Activated CD8-positive, alpha-beta T cell treated with anti-CD3 and anti-CD28 coated beads for 36 hours (primary cell): ENCODE data around the gene FAM83C. TPM values are rescaled to one million over a fixed set of nuclear protein-coding genes. Genes with fewer than 3 reads are reported as not detected.

Source experiments
- ATAC-seq: fragments of 200-7000 bp; cut with Tn5 transposase; one replicate; pipeline ENCODE4 v1.10.0; 2021; ENCODE audit warnings: mild to moderate bottlenecking, moderate library complexity
- CTCF ChIA-PET: fragments of 350-600 bp; sonication (Branson Sonifier 250); formaldehyde crosslinking; loops from one replicate; lab custom pipeline; 2021; ENCODE audit warnings: antibody characterized with exemption; lab: Charles Lee
- POLR2A ChIA-PET: fragments of 350-600 bp; sonication (Branson Sonifier 250); formaldehyde crosslinking; loops from one replicate; lab custom pipeline; 2021; ENCODE audit warnings: antibody characterized with exemption; lab: Charles Lee
- DNase-seq: peaks from one replicate; pipeline ENCODE4 v3.0.0-alpha.2; 2020
- H3K27ac Mint-ChIP-seq: one replicate; pipeline ENCODE4 v1.8.0; 2021; ENCODE audit warnings: mild to moderate bottlenecking, mixed read lengths
- H3K27me3 Mint-ChIP-seq: one replicate; pipeline ENCODE4 v1.8.0; 2021; ENCODE audit warnings: mixed read lengths
- H3K36me3 Mint-ChIP-seq: one replicate; pipeline ENCODE4 v1.8.0; 2021; ENCODE audit warnings: low read depth, mixed read lengths
- H3K4me1 Mint-ChIP-seq: one replicate; pipeline ENCODE4 v1.8.0; 2021; ENCODE audit warnings: low read depth, mixed read lengths
- H3K4me3 Mint-ChIP-seq: one replicate; pipeline ENCODE4 v1.8.0; 2021; ENCODE audit warnings: mild to moderate bottlenecking, moderate library complexity, mixed read lengths
- H3K9me3 Mint-ChIP-seq: one replicate; pipeline ENCODE4 v1.8.0; 2021; ENCODE audit warnings: mixed read lengths
- intact Hi-C: fragments of 100-400 bp; cut with micrococcal nuclease; formaldehyde crosslinking; loops from one replicate; pipeline ENCODE4 v1.10.0; 2022
- total RNA-seq, 2 experiments: library from RNA; stranded (reverse); gene quantifications; one replicate each; pipeline ENCODE4 v1.2.3, GENCODE V29; 2021
- TF ChIP-seq, protein P1 (sequence below): fragments of 200-600 bp; IDR thresholded peaks from one replicate; pipeline ENCODE4 v1.8.0; 2022; ENCODE audit warnings: antibody characterized with exemption, mild to moderate bottlenecking

FAM83C gene
- total RNA-seq, 2 experiments from 2014 or later = not detected

DNA sequence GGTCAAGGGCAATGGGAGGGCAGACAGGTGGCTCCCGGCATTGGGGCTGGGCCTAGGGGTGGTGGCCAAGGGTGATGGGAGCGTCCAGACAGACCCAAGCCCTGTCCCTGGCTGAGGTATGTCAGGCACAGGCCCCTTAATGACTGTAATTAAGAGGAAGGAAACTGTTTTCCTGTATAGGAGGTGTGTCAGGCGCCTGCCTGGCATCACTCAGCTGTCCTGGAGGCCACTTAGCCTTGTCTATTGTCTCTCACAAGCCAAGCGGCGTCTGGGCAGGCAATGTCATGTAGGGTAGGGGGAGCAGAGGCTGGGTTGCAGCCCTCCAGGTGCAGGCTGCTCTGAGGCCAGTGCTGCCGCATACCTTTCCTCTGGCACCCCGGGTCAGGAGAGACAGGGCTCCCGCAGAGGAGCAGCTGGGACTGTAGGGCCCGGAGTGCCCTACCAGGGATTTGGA lies 3.9 kb upstream of the FAM83C start:
- TF ChIP-seq, protein P1, sequence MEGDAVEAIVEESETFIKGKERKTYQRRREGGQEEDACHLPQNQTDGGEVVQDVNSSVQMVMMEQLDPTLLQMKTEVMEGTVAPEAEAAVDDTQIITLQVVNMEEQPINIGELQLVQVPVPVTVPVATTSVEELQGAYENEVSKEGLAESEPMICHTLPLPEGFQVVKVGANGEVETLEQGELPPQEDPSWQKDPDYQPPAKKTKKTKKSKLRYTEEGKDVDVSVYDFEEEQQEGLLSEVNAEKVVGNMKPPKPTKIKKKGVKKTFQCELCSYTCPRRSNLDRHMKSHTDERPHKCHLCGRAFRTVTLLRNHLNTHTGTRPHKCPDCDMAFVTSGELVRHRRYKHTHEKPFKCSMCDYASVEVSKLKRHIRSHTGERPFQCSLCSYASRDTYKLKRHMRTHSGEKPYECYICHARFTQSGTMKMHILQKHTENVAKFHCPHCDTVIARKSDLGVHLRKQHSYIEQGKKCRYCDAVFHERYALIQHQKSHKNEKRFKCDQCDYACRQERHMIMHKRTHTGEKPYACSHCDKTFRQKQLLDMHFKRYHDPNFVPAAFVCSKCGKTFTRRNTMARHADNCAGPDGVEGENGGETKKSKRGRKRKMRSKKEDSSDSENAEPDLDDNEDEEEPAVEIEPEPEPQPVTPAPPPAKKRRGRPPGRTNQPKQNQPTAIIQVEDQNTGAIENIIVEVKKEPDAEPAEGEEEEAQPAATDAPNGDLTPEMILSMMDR = no peak
- no peak overlapping the region for H3K27ac Mint-ChIP-seq
- H3K27me3 Mint-ChIP-seq = no peaks in the 10 kb centered on the region
- intact Hi-C loops = no loop called here
- DNase-seq (no peak), ATAC-seq (no peak)
- H3K4me1 Mint-ChIP-seq = no peaks in the 10 kb centered on the region
- H3K9me3 Mint-ChIP-seq = no peaks in the 10 kb centered on the region
- CTCF ChIA-PET = no interaction called here
- H3K4me3 Mint-ChIP-seq = no peak overlapping the region
- POLR2A ChIA-PET = no interaction called here
- no peaks in the 10 kb centered on the region for H3K36me3 Mint-ChIP-seq

DNA sequence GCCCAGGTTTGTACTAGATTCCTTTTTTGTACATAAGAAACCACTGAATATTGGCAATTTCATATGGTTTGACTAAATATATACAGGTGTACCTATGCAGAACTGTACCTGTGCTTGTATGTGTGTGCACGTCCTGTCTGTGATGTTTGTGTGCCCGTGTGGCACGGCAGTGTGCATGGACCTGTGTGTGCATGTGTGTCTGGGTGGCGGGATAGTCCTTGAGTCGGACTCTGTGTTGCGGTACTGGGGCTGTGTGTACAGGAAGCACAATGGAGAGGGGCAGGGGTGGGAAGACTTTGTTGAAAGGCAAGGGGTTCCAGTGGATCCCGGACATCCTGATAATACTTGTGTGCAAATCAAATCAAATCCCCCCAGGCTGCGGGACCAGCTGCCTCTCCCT lies 3.4 kb upstream of the FAM83C start:
- TF ChIP-seq, protein P1 = no peak
- no peaks in the 10 kb centered on the region for H3K9me3 Mint-ChIP-seq

DNA sequence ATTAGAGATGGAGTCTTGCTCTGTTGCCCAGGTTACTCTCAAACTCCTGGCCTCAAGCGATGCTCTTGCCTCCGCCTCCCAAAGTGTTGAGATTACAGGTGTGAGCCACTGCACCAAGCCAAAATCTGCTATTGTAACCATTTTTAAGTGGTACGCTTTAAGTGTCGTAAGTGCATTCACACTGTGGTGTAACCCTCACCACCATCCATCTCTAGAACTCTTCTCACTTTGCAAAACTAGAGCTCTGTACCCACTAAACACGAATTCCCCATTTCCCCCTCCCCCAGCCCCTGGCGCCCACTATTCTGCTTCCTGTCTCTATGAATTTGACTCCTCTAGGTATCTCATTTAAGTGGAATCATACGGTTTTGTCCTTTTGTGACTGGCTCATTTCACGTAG lies 2.8 kb upstream of the FAM83C start:
- POLR2A ChIA-PET = no interaction called here

More for the DNA sequence above, 3.4 kb upstream of the FAM83C start:
- H3K27ac Mint-ChIP-seq = no peak overlapping the region
- no peaks in the 10 kb centered on the region for H3K36me3 Mint-ChIP-seq
- DNase-seq (no peak), ATAC-seq (no peak)
- POLR2A ChIA-PET = no interaction called here
- no peak overlapping the region for H3K4me3 Mint-ChIP-seq
- no peaks in the 10 kb centered on the region for H3K4me1 Mint-ChIP-seq
- no peaks in the 10 kb centered on the region for H3K27me3 Mint-ChIP-seq
- intact Hi-C loops = no loop called here
- CTCF ChIA-PET = interaction anchor here (2.9 kb wide), 1 partner anchor 8 kb away, joined by 13 read pairs; no protein-coding TSS in a partner anchor

DNA sequence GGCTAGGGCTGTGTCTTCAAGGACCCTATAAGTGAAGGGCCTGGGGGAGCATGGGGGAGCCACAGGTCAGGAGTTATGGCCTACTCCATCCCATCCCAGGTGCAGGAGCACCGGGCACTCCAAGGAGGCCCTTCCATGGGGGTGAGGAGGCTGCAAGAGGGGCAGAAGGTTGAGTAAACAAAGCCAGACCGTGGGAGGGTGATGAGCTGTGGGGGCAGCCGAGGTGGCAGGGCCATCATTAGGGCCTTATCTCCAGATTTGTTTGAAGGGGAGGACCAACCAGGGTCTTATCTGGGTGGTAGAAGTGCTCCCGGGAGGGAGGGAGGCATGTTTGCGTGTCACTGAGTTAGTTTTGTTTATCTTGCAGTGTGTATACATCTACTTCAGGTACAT lies 2.1 kb upstream of the FAM83C start:
- H3K4me3 Mint-ChIP-seq = no peak overlapping the region
- H3K4me1 Mint-ChIP-seq = no peaks in the 10 kb centered on the region
- H3K27me3 Mint-ChIP-seq = no peaks in the 10 kb centered on the region
- TF ChIP-seq, protein P1 = no peak
- ATAC-seq = no peak
- intact Hi-C loops = no loop called here
- H3K27ac Mint-ChIP-seq = no peak overlapping the region
- POLR2A ChIA-PET = interaction anchor here (1.0 kb wide), 1 partner anchor 10 kb away, joined by 3 read pairs; no protein-coding TSS in a partner anchor
- DNase-seq = no peak
- H3K36me3 Mint-ChIP-seq = no peaks in the 10 kb centered on the region
- H3K9me3 Mint-ChIP-seq = no peaks in the 10 kb centered on the region
- CTCF ChIA-PET = interaction anchor here (1.4 to 2.9 kb wide), 2 partner anchors 10 to 145 kb away, joined by 4 to 13 read pairs; no protein-coding TSS in a partner anchor

More for the DNA sequence above, 2.8 kb upstream of the FAM83C start:
- intact Hi-C loops = no loop called here
- ATAC-seq (no peak), DNase-seq (no peak)
- no peaks in the 10 kb centered on the region for H3K27me3 Mint-ChIP-seq
- CTCF ChIA-PET = interaction anchor here (2.9 kb wide), 1 partner anchor 9 kb away, joined by 13 read pairs; no protein-coding TSS in a partner anchor
- no peaks in the 10 kb centered on the region for H3K4me1 Mint-ChIP-seq
- H3K4me3 Mint-ChIP-seq = no peak overlapping the region
- TF ChIP-seq, protein P1 = no peak
- no peak overlapping the region for H3K27ac Mint-ChIP-seq
- no peaks in the 10 kb centered on the region for H3K9me3 Mint-ChIP-seq
- no peaks in the 10 kb centered on the region for H3K36me3 Mint-ChIP-seq

DNA sequence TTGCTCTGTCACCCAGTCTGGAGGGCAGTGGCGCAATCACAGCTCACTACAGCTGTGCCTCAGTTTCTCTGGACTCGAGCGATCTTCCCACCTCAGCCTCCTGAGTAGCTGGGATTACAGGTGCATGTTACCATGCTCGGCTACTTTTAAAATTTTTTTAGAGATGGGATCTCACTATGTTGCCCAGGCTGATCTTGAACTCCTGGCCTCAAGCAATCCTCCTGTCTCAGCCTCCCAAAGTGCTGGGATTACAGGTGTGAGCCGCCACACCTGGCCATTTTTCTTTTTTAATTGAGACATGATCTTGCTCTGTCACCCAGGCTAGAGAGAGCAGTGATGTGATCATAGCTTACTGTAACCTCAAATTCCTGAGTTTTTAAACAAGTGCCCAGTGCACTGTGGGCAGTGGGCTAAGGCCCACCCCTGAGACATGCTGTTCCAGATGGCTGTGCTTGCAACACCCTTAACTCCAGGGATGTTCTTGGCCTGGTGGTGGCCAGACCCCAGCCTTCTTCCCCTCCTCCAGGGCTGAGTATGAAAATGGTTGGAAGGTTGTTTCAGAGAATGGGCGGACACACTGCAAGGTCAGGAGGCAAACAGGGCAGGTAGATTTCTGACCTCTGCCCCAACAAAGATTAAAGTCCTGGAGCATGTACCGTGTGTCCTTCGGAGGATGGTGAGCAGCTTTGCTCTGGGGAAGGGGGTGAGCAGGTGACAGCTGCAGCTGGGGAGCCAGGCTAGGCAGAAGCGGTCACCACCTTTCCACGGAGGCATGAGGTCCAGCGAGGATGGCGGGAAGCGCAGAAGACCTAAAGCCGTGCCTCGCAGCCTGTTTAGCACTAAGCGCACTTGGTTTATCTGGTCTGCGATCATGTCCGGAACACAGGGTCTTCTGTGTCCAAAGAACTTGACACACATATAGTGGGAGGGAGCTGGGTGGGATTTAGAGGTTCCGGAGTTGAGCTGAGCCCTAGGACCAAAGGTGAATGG lies 1.4 kb upstream of the FAM83C start:
- no peak for ATAC-seq
- ChIA-PET CTCF (interaction anchor here (1.4 to 2.9 kb wide), 2 partner anchors 10 to 146 kb away, joined by 4 to 13 read pairs; no protein-coding TSS in a partner anchor), POLR2A (interaction anchor here (1.0 kb wide), 1 partner anchor 10 kb away, joined by 3 read pairs; no protein-coding TSS in a partner anchor)
- Mint-ChIP-seq H3K27me3 (no peaks in the 10 kb centered on the region), H3K4me1 (no peaks in the 10 kb centered on the region), H3K36me3 (no peaks in the 10 kb centered on the region), H3K27ac (no peak overlapping the region), H3K9me3 (no peaks in the 10 kb centered on the region), H3K4me3 (no peak overlapping the region)
- DNase-seq = no peak
- intact Hi-C loops = no loop called here
- TF ChIP-seq, protein P1 = no peak
